Neuronal stem cell (in vitro differentiated cells): ENCODE measurements around the gene OR4E1.

Experiments
- DNase-seq: peaks from one replicate; pipeline ENCODE4 v3.0.0-alpha.2; 2013; ENCODE audit warnings: low spot score
- H2AFZ ChIP-seq: one replicate; pipeline ENCODE4 v1.6.1; 2013; ENCODE audit warnings: mild to moderate bottlenecking, low read length, inconsistent platforms
- H2AK5ac ChIP-seq: 2 replicates; pipeline ENCODE4 v1.6.1; 2013; ENCODE audit warnings: low read depth, mild to moderate bottlenecking, inconsistent platforms, low read length, moderate library complexity, mixed read lengths
- H2BK120ac ChIP-seq: 2 replicates; pipeline ENCODE4 v1.6.1; 2013; ENCODE audit warnings: low read depth, mild to moderate bottlenecking, inconsistent platforms, low read length, moderate library complexity, mixed read lengths
- H2BK12ac ChIP-seq: one replicate; pipeline ENCODE4 v1.6.1; 2013; ENCODE audit warnings: low read length, inconsistent platforms
- H2BK15ac ChIP-seq: 2 replicates; pipeline ENCODE4 v1.6.1; 2013; ENCODE audit warnings: mild to moderate bottlenecking, low read length, inconsistent platforms, mixed read lengths
- H2BK5ac ChIP-seq: one replicate; pipeline ENCODE4 v1.6.1; 2013; ENCODE audit warnings: inconsistent platforms, mild to moderate bottlenecking, low read length, moderate library complexity
- H3K14ac ChIP-seq: one replicate; pipeline ENCODE4 v1.6.1; 2013; ENCODE audit warnings: low read length, inconsistent platforms
- H3K18ac ChIP-seq: 2 replicates; pipeline ENCODE4 v1.6.1; 2013; ENCODE audit warnings: low read length, inconsistent platforms
- H3K23ac ChIP-seq: 2 replicates; pipeline ENCODE4 v1.6.1; 2013; ENCODE audit warnings: low read depth, mild to moderate bottlenecking, mixed read lengths, low read length, inconsistent platforms; ENCODE audit not compliant: poor library complexity
- H3K27ac ChIP-seq: replicated peaks from 3 replicates; pipeline ENCODE4 v1.5.1; 2013; ENCODE audit warnings: low read length, inconsistent platforms
- H3K27me3 ChIP-seq, 3 experiments: 2 replicates each; pipeline ENCODE4 v1.6.1; 2013; ENCODE audit warnings: low read length in 3 of 3, mild to moderate bottlenecking in 2 of 3, inconsistent platforms in 1 of 3, low read depth in 1 of 3, mixed read lengths in 1 of 3, moderate library complexity in 1 of 3; ENCODE audit not compliant: control insufficient read depth in 3 of 3, insufficient read depth in 3 of 3
- H3K36me3 ChIP-seq, 2 donors: replicated peaks in 1 of 2; 2 replicates each; pipeline ENCODE4 v1.6.1; 2013; ENCODE audit warnings: low read length in 2 of 2; ENCODE audit not compliant: control insufficient read depth in 2 of 2, insufficient read depth in 2 of 2
- H3K4ac ChIP-seq: 2 replicates; pipeline ENCODE4 v1.6.1; 2013; ENCODE audit warnings: inconsistent platforms, mild to moderate bottlenecking, low read length, moderate library complexity
- H3K4me1 ChIP-seq, 2 donors: 1 replicate in 1 of 2; 2 replicates in 1 of 2; pipeline ENCODE4 v1.6.1; 2013; ENCODE audit warnings: low read length in 2 of 2, low read depth in 1 of 2; ENCODE audit not compliant: control insufficient read depth in 2 of 2, insufficient read depth in 1 of 2
- H3K4me2 ChIP-seq: one replicate; pipeline ENCODE4 v1.6.1; 2013; ENCODE audit warnings: mild to moderate bottlenecking, low read length, inconsistent platforms; ENCODE audit not compliant: insufficient read depth, poor library complexity, severe bottlenecking
- H3K4me3 ChIP-seq, 2 donors: 2 replicates each; pipeline ENCODE4 v1.5.1; 2013; ENCODE audit warnings: low read length in 2 of 2, mild to moderate bottlenecking in 2 of 2, inconsistent platforms in 1 of 2, moderate library complexity in 1 of 2
- H3K79me1 ChIP-seq: one replicate; pipeline ENCODE4 v1.6.1; 2013; ENCODE audit warnings: low read depth, mild to moderate bottlenecking, inconsistent platforms, low read length, moderate library complexity
- H3K9ac ChIP-seq: one replicate; pipeline ENCODE4 v1.6.1; 2013; ENCODE audit warnings: mild to moderate bottlenecking, low read depth, low read length, inconsistent platforms; ENCODE audit not compliant: poor library complexity
- H3K9me3 ChIP-seq, 2 donors: replicated peaks in 1 of 2; 2 replicates each; pipeline versions ENCODE3 to v1.6.1; 2013; ENCODE audit warnings: low read length in 2 of 2, mild to moderate bottlenecking in 2 of 2, inconsistent platforms in 1 of 2, low read depth in 1 of 2, mixed read lengths in 1 of 2, moderate library complexity in 1 of 2; ENCODE audit not compliant: control insufficient read depth in 2 of 2, insufficient read depth in 1 of 2
- H4K8ac ChIP-seq: one replicate; pipeline ENCODE4 v1.6.1; 2013; ENCODE audit warnings: low read depth, mild to moderate bottlenecking, inconsistent platforms, low read length, moderate library complexity
- H4K91ac ChIP-seq: one replicate; pipeline ENCODE4 v1.6.1; 2013; ENCODE audit warnings: low read length, low read depth, mild to moderate bottlenecking, inconsistent platforms; ENCODE audit not compliant: poor library complexity
- WGBS, 2 donors: extraction: QIAGEN DNeasy Blood & Tissue Kit; methylation state at CpG; one replicate each; pipeline ENCODE4 v1.1.7; 2013; ENCODE audit warnings: missing lambda C conversion rate in 2 of 2, mixed read lengths in 1 of 2; ENCODE audit not compliant: insufficient read length in 2 of 2, insufficient replicate concordance in 1 of 2; ENCODE audit errors: extremely low coverage in 2 of 2; 5-methylcytosine and 5-hydroxymethylcytosine counted together

OR4E1 gene

GRCh38 chr14:21656980-21657379, 16.6 kb downstream of the OR4E1 start:
- no peak overlapping the region for H3K18ac ChIP-seq
- H3K36me3 ChIP-seq = no peaks in the 10 kb centered on the region
- H4K8ac ChIP-seq = no peak overlapping the region
- no peak overlapping the region for H3K27ac ChIP-seq
- no CpG with 5 or more reads among the region's 1 CpG for WGBS, 2 donors
- H2AK5ac ChIP-seq = no peak overlapping the region
- H3K4me2 ChIP-seq = no peak overlapping the region
- no peak overlapping the region for H2AFZ ChIP-seq
- no peak overlapping the region for H2BK12ac ChIP-seq
- no peaks in the 10 kb centered on the region for H3K9me3 ChIP-seq
- no peak overlapping the region for H2BK120ac ChIP-seq
- H3K4me1 ChIP-seq = peaks cover 0 to 3% of the 10 kb centered on the region in 2 donors
- no peak for DNase-seq
- no peak overlapping the region for H3K14ac ChIP-seq
- H4K91ac ChIP-seq = no peak overlapping the region
- peaks cover 0 to 8% (median 2%) of the 10 kb centered on the region in 3 experiments for H3K27me3 ChIP-seq
- H3K23ac ChIP-seq = no peak overlapping the region
- H3K9ac ChIP-seq = no peak overlapping the region
- H2BK5ac ChIP-seq = no peak overlapping the region
- no peak overlapping the region for H3K4me3 ChIP-seq
- no peaks in the 10 kb centered on the region for H3K79me1 ChIP-seq
- no peak overlapping the region for H3K4ac ChIP-seq
- H2BK15ac ChIP-seq = no peak overlapping the region

- H3K4me1 ChIP-seq = peaks cover 0 to 3% of the 10 kb centered on the region in 2 donors
- DNase-seq = no peak
- H3K4me2 ChIP-seq = no peak overlapping the region
- H3K23ac ChIP-seq = no peak overlapping the region
- no peak overlapping the region for H2BK15ac ChIP-seq
- no peak overlapping the region for H4K91ac ChIP-seq
- H2BK120ac ChIP-seq = no peak overlapping the region
- no peak overlapping the region for H2AFZ ChIP-seq
- no peak overlapping the region for H4K8ac ChIP-seq
- H3K18ac ChIP-seq = no peak overlapping the region
- peaks cover 0 to 8% (median 2%) of the 10 kb centered on the region in 3 experiments for H3K27me3 ChIP-seq
- H3K9ac ChIP-seq = no peak overlapping the region
- H2BK12ac ChIP-seq = no peak overlapping the region
- no peaks in the 10 kb centered on the region for H3K36me3 ChIP-seq
- H3K14ac ChIP-seq = no peak overlapping the region
- no peak overlapping the region for H2AK5ac ChIP-seq
- no peaks in the 10 kb centered on the region for H3K9me3 ChIP-seq
- no peak overlapping the region for H2BK5ac ChIP-seq
- no peak overlapping the region for H3K27ac ChIP-seq
- no peak overlapping the region for H3K4ac ChIP-seq
- H3K4me3 ChIP-seq = no peak overlapping the region
- no CpG with 5 or more reads among the region's 5 CpGs for WGBS, 2 donors
- H3K79me1 ChIP-seq = no peaks in the 10 kb centered on the region
These were observed 19.4 kb downstream of the OR4E1 start for GRCh38 chr14:21654215-21654614.

GRCh38 chr14:21653331-21653885, 20.2 kb downstream of the OR4E1 start, which contains the start of gene OR4E2:
Gene OR4E2, plus strand, starts transcription at chr14:21653835. Its CDS starts 11,248 bp downstream, at chr14:21665083.
- H3K18ac ChIP-seq = no peak within 1 kb of the TSS
- H4K91ac ChIP-seq = no peak within 1 kb of the TSS
- H3K4me2 ChIP-seq = no peak within 1 kb of the TSS
- no peak within 1 kb of the TSS for H4K8ac ChIP-seq
- H3K9me3 ChIP-seq = no peaks in the 10 kb centered on the region
- H3K23ac ChIP-seq = no peak within 1 kb of the TSS
- no peak within 1 kb of the TSS for H3K4me3 ChIP-seq
- no peak within 1 kb of the TSS for H2AK5ac ChIP-seq
- no peak within 1 kb of the TSS for H3K14ac ChIP-seq
- no peak within 1 kb of the TSS for H2BK15ac ChIP-seq
- H3K27me3 ChIP-seq = peaks cover 0 to 5% (median 2%) of the 10 kb centered on the region in 3 experiments
- H2BK5ac ChIP-seq = no peak within 1 kb of the TSS
- WGBS, 2 donors = no CpG with 5 or more reads among the region's 2 CpGs
- H3K4me1 ChIP-seq = peaks cover 0 to 3% of the 10 kb centered on the region in 2 donors
- no peaks in the 10 kb centered on the region for H3K36me3 ChIP-seq
- H2AFZ ChIP-seq = no peak within 1 kb of the TSS
- H3K4ac ChIP-seq = no peak within 1 kb of the TSS
- no peak for DNase-seq
- no peak within 1 kb of the TSS for H2BK120ac ChIP-seq
- H3K79me1 ChIP-seq = no peaks in the 10 kb centered on the region
- no peak within 1 kb of the TSS for H3K27ac ChIP-seq
- no peak within 1 kb of the TSS for H2BK12ac ChIP-seq
- H3K9ac ChIP-seq = no peak within 1 kb of the TSS

GRCh38 chr14:21652209-21652808, 21.3 kb downstream of the OR4E1 start:
- no peak overlapping the region for H3K4me3 ChIP-seq
- no peak overlapping the region for H2BK5ac ChIP-seq
- H3K14ac ChIP-seq = no peak overlapping the region
- no peak overlapping the region for H3K4me2 ChIP-seq
- H3K27ac ChIP-seq = no peak overlapping the region
- H3K27me3 ChIP-seq = peaks cover 0 to 2% (median 2%) of the 10 kb centered on the region in 3 experiments
- H2AK5ac ChIP-seq = no peak overlapping the region
- no CpG with 5 or more reads among the region's 1 CpG for WGBS, 2 donors
- H3K36me3 ChIP-seq = no peaks in the 10 kb centered on the region
- H3K23ac ChIP-seq = no peak overlapping the region
- no peak overlapping the region for H3K4ac ChIP-seq
- H2BK15ac ChIP-seq = no peak overlapping the region
- no peak for DNase-seq
- H2BK12ac ChIP-seq = no peak overlapping the region
- no peak overlapping the region for H2AFZ ChIP-seq
- H3K18ac ChIP-seq = no peak overlapping the region
- H4K91ac ChIP-seq = no peak overlapping the region
- no peak overlapping the region for H3K9ac ChIP-seq
- no peak overlapping the region for H4K8ac ChIP-seq
- no peaks in the 10 kb centered on the region for H3K9me3 ChIP-seq
- H3K4me1 ChIP-seq = peaks cover 0 to 3% of the 10 kb centered on the region in 2 donors
- H3K79me1 ChIP-seq = no peaks in the 10 kb centered on the region
- H2BK120ac ChIP-seq = no peak overlapping the region
